ENCODE data around the gene FFAR3.

- TF ChIP-seq CTCF (IDR thresholded peaks at IDR 0.05): no peak
- no peak for TF ChIP-seq ZFX (IDR thresholded peaks at IDR 0.05; ENCODE audit: borderline replicate concordance)
These were observed 48.6 kb upstream of the FFAR3 start for GRCh38 chr19:35309481-35310279.
